IPS DF 4.7 (cell line): Measurements from ENCODE around the gene BMAL1.

ENCODE experiments used
- DNase-seq: peaks from one replicate; pipeline ENCODE4 v3.0.0-alpha.2; 2013; ENCODE audit warnings: low spot score; ENCODE audit errors: extremely low read depth

BMAL1 gene

GRCh38 chr11:13290221-13290980 lies 12.8 kb downstream of the BMAL1 start:
- DNase-seq = no peak

GRCh38 chr11:13291361-13291760 lies 13.8 kb downstream of the BMAL1 start:
- no peak for DNase-seq

GRCh38 chr11:13291800-13292199 lies 14.2 kb downstream of the BMAL1 start:
- no peak for DNase-seq

GRCh38 chr11:13292970-13293369 lies 15.4 kb downstream of the BMAL1 start:
- no peak for DNase-seq

- no peak for DNase-seq
These were observed 16.6 kb downstream of the BMAL1 start for GRCh38 chr11:13294178-13294577.

GRCh38 chr11:13294771-13295579 lies 17.4 kb downstream of the BMAL1 start:
- no peak for DNase-seq

- DNase-seq = no peak
These were observed 19.8 kb downstream of the BMAL1 start for GRCh38 chr11:13297308-13297916.

GRCh38 chr11:13297917-13298356 lies 20.3 kb downstream of the BMAL1 start:
- no peak for DNase-seq

- no peak for DNase-seq
These were observed 21.2 kb downstream of the BMAL1 start for GRCh38 chr11:13298765-13299164.

GRCh38 chr11:13301522-13301921 lies 23.9 kb downstream of the BMAL1 start:
- DNase-seq = no peak

- no peak for DNase-seq
These were observed 24.9 kb downstream of the BMAL1 start for GRCh38 chr11:13302420-13302958.

- DNase-seq = no peak
These were observed 26.4 kb downstream of the BMAL1 start for GRCh38 chr11:13303668-13304649.

- DNase-seq = no peak
These were observed 27.2 kb downstream of the BMAL1 start for GRCh38 chr11:13304655-13305335.

GRCh38 chr11:13308704-13309103 lies 31.1 kb downstream of the BMAL1 start:
- DNase-seq = no peak

- no peak for DNase-seq
These were observed 31.6 kb downstream of the BMAL1 start for GRCh38 chr11:13309156-13309555.

- DNase-seq = no peak
These were observed 32.9 kb downstream of the BMAL1 start for GRCh38 chr11:13310443-13310842.

- DNase-seq = no peak
These were observed 34.0 kb downstream of the BMAL1 start for GRCh38 chr11:13311570-13311969.

- DNase-seq = no peak
These were observed 35.6 kb downstream of the BMAL1 start for GRCh38 chr11:13313005-13313819.

- DNase-seq = no peak
These were observed 37.2 kb downstream of the BMAL1 start for GRCh38 chr11:13314676-13315394.
